IMR-90 (cell line): ENCODE measurements around the gene TRIM17.

Experiments used
- BHLHE40 ChIP-seq: fragments of 150-350 bp; IDR thresholded peaks from 2 replicates; pipeline ENCODE4 v1.6.1; 2016; ENCODE audit warnings: mild to moderate bottlenecking, low read depth, low read length
- CEBPB ChIP-seq: IDR thresholded peaks from 2 replicates; pipeline ENCODE4 v1.6.1; 2012; ENCODE audit warnings: low read depth, low read length, improper control_type of control experiment
- CHD1 ChIP-seq: IDR thresholded peaks from 2 replicates; pipeline ENCODE4 v1.6.1; 2012; ENCODE audit warnings: low read depth, low read length, improper control_type of control experiment
- CTCF ChIP-seq: conservative IDR thresholded peaks from 2 replicates; pipeline ENCODE4 v1.5.1; 2012; ENCODE audit warnings: mild to moderate bottlenecking, low read depth, low read length, improper control_type of control experiment
- MAFK ChIP-seq: IDR thresholded peaks from 2 replicates; pipeline ENCODE4 v1.6.1; 2012; ENCODE audit warnings: low read depth, low read length, improper control_type of control experiment
- MAZ ChIP-seq: IDR thresholded peaks from 2 replicates; pipeline ENCODE4 v1.6.1; 2012; ENCODE audit warnings: low read depth, mild to moderate bottlenecking, low read length, improper control_type of control experiment, moderate library complexity, borderline replicate concordance
- POLR2A ChIP-seq: IDR thresholded peaks from 2 replicates; pipeline ENCODE4 v1.6.1; 2012; ENCODE audit warnings: mild to moderate bottlenecking, low read depth, low read length
- RAD21 ChIP-seq: IDR thresholded peaks from 2 replicates; pipeline ENCODE4 v1.6.1; 2012; ENCODE audit warnings: low read length, improper control_type of control experiment
- RCOR1 ChIP-seq: IDR thresholded peaks from 2 replicates; pipeline ENCODE4 v1.6.1; 2012; ENCODE audit warnings: mild to moderate bottlenecking, low read length, improper control_type of control experiment; ENCODE audit not compliant: insufficient replicate concordance
- RFX5 ChIP-seq: IDR thresholded peaks from 2 replicates; pipeline ENCODE4 v1.8.0; 2012; ENCODE audit warnings: low read depth, mild to moderate bottlenecking, low read length, moderate library complexity
- SMC3 ChIP-seq: fragments of 150-350 bp; IDR thresholded peaks from 2 replicates; pipeline ENCODE4 v1.6.1; 2016; ENCODE audit warnings: low read depth, mild to moderate bottlenecking, antibody characterized with exemption, low read length, moderate library complexity
- TF ChIP-seq, protein P1 (sequence below): fragments of 150-350 bp; IDR thresholded peaks from 2 replicates; pipeline ENCODE4 v1.6.1; 2016; ENCODE audit warnings: low read depth, mild to moderate bottlenecking, low read length, moderate library complexity, borderline replicate concordance
- TF ChIP-seq, protein P2 (sequence below): fragments of 150-350 bp; IDR thresholded peaks from 2 replicates; pipeline ENCODE4 v1.6.1; 2017; ENCODE audit warnings: mild to moderate bottlenecking, antibody characterized with exemption, low read length, low read depth

- TF ChIP-seq CTCF (no peak), CEBPB (no peak), POLR2A (no peak), MAFK (no peak), RAD21 (no peak), MAZ (no peak), CHD1 (no peak), SMC3 (no peak), RCOR1 (no peak), BHLHE40 (no peak), RFX5 (no peak)
- TF ChIP-seq, protein P1, sequence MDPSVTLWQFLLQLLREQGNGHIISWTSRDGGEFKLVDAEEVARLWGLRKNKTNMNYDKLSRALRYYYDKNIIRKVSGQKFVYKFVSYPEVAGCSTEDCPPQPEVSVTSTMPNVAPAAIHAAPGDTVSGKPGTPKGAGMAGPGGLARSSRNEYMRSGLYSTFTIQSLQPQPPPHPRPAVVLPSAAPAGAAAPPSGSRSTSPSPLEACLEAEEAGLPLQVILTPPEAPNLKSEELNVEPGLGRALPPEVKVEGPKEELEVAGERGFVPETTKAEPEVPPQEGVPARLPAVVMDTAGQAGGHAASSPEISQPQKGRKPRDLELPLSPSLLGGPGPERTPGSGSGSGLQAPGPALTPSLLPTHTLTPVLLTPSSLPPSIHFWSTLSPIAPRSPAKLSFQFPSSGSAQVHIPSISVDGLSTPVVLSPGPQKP = no peak
- TF ChIP-seq, protein P2, sequence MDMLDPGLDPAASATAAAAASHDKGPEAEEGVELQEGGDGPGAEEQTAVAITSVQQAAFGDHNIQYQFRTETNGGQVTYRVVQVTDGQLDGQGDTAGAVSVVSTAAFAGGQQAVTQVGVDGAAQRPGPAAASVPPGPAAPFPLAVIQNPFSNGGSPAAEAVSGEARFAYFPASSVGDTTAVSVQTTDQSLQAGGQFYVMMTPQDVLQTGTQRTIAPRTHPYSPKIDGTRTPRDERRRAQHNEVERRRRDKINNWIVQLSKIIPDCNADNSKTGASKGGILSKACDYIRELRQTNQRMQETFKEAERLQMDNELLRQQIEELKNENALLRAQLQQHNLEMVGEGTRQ = no peak
Measured at GRCh38 chr1:228377664-228378089, 39.0 kb downstream of the TRIM17 start.
